ENCODE measurements around the gene ITPRIP.

The ITPRIP gene

DNA sequence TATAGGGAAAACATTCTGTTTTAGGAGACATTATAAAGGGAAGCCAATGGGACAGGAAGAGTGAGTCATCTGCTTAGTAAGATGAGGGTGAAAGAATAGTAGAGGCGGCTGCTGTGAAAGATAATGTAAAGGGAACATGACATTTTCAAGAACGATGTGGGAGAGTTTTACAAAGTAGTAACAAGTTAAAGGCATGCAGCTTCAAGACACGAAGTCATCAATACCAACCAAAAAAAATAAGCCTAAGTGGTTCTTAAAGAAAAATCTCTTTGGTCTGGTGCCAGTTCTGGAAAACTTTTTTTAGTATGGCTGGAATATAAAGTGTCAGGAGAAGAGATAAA lies 77.5 kb downstream of the ITPRIP start:
- TF ChIP-seq, protein P1, sequence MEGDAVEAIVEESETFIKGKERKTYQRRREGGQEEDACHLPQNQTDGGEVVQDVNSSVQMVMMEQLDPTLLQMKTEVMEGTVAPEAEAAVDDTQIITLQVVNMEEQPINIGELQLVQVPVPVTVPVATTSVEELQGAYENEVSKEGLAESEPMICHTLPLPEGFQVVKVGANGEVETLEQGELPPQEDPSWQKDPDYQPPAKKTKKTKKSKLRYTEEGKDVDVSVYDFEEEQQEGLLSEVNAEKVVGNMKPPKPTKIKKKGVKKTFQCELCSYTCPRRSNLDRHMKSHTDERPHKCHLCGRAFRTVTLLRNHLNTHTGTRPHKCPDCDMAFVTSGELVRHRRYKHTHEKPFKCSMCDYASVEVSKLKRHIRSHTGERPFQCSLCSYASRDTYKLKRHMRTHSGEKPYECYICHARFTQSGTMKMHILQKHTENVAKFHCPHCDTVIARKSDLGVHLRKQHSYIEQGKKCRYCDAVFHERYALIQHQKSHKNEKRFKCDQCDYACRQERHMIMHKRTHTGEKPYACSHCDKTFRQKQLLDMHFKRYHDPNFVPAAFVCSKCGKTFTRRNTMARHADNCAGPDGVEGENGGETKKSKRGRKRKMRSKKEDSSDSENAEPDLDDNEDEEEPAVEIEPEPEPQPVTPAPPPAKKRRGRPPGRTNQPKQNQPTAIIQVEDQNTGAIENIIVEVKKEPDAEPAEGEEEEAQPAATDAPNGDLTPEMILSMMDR (IDR thresholded peaks at IDR 0.05; ENCODE audit: low read length), result no peak
- no peak for TF ChIP-seq EZH2 (IDR thresholded peaks at IDR 0.05; ENCODE audit: borderline replicate concordance, low read length)
- H3K27me3 ChIP-seq (ENCODE audit: insufficient read depth, low read length), result no peaks in the 10 kb centered on the region
- H3K9me2 ChIP-seq (ENCODE audit: low read depth, low read length), result no peaks in the 10 kb centered on the region
- H3F3A ChIP-seq (ENCODE audit: insufficient read depth, low read length), result no peaks in the 10 kb centered on the region
- H3K36me3 ChIP-seq (ENCODE audit: insufficient read depth, low read length), result peaks cover 43% of the 10 kb centered on the region
- H3K4me3 ChIP-seq (ENCODE audit: low read depth, low read length, poor library complexity, severe bottlenecking), result no peak overlapping the region
- H3K4me2 ChIP-seq (ENCODE audit: low read length), result no peak overlapping the region
- H3K9me3 ChIP-seq (ENCODE audit: low read length), result no peaks in the 10 kb centered on the region
- H4K20me1 ChIP-seq (ENCODE audit: insufficient read depth, low read length), result no peaks in the 10 kb centered on the region
- no peak overlapping the region for H3K27ac ChIP-seq (ENCODE audit: low read depth, low read length, poor library complexity, severe bottlenecking)
- H2AFZ ChIP-seq (ENCODE audit: low read length), result no peak overlapping the region
- no peaks in the 10 kb centered on the region; the same call in 1 of the 2 replicates for H3K79me2 ChIP-seq (ENCODE audit: insufficient read depth, low read length)
- peaks cover 6% of the 10 kb centered on the region for H3K4me1 ChIP-seq (ENCODE audit: insufficient read depth, low read length, severe bottlenecking)
- no peak overlapping the region for H3K9ac ChIP-seq (ENCODE audit: low read length)

DNA sequence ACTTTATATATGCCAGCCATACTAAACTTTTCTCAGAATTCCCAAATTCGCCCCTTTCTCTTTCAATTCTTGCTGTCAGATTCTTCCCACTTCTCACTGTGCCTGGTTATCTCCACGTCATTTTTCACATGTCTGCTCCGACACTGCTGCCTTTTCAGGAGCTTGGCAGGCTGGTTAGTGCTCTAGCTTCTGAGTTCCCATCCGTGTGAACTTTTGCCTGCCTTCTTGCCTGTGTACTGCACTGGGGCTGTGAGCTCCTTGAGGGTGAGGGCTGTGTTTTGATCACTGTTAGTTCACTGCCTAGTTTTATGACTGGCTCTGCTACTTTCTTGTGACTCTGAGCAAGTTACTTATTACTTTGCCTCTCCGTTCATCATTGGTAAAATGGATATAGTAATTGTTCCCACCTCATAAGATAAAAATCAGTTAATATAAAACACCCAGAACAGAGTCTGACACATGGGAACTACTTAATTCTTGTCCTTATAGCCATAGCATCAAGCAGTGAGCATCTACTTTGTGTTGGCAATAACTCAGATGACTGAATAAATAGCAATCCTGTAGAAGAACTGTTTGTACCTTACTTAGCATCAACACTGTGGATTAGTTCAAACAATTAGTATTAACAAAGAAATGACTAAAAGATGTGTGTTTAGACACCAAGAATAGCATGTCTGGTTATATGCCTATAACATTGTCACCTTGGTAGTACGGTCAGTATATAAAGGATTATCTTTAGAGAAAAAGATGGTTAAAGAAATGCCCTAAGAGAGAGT lies 78.1 kb downstream of the ITPRIP start:
- Histone ChIP-seq H3K9ac (ENCODE audit: low read length) (no peak overlapping the region), H3K4me2 (ENCODE audit: low read length) (no peak overlapping the region), H3K9me2 (ENCODE audit: low read depth, low read length) (no peaks in the 10 kb centered on the region), H3K9me3 (ENCODE audit: low read length) (no peaks in the 10 kb centered on the region), H3K79me2 (ENCODE audit: insufficient read depth, low read length) (no peaks in the 10 kb centered on the region; the same call in 1 of the 2 replicates), H3K4me3 (ENCODE audit: low read depth, low read length, poor library complexity, severe bottlenecking) (no peak overlapping the region), H3F3A (ENCODE audit: insufficient read depth, low read length) (no peaks in the 10 kb centered on the region), H4K20me1 (ENCODE audit: insufficient read depth, low read length) (no peaks in the 10 kb centered on the region), H3K27ac (ENCODE audit: low read depth, low read length, poor library complexity, severe bottlenecking) (no peak overlapping the region), H3K36me3 (ENCODE audit: insufficient read depth, low read length) (peaks cover 37% of the 10 kb centered on the region), H3K27me3 (ENCODE audit: insufficient read depth, low read length) (no peaks in the 10 kb centered on the region), H2AFZ (ENCODE audit: low read length) (no peak overlapping the region), H3K4me1 (ENCODE audit: insufficient read depth, low read length, severe bottlenecking) (peaks cover 10% of the 10 kb centered on the region)
- TF ChIP-seq EZH2 (IDR thresholded peaks at IDR 0.05; ENCODE audit: borderline replicate concordance, low read length), result no peak
- TF ChIP-seq, protein P1 (IDR thresholded peaks at IDR 0.05; ENCODE audit: low read length), result no peak

Measured in OCI-LY1 (cell line).